ENCODE results near the gene PIP4K2A. TPM values are rescaled to one million over a fixed set of nuclear protein-coding genes. Genes with fewer than 3 reads are reported as not detected.
"Not testable (repeated sequence)": the region's sequence is repeated elsewhere in the genome, so short reads cannot be mapped to it uniquely, and the experiment has no call there.

PIP4K2A gene
- total and polyA plus RNA-seq, 12 donors = 12.3 to 70.6 (median 28.5) TPM

- peaks cover 8% of the 10 kb centered on the region for H3K27me3 ChIP-seq
- 52 to 83% (median 70%) methylated on average over 3 of the region's 3 CpGs for WGBS, 4 donors
- no peaks in the 10 kb centered on the region for H3K9me3 ChIP-seq (replicated peaks in 1 of 3)
- no peaks in the 10 kb centered on the region for H3K36me3 ChIP-seq (replicated peaks in 1 of 2)
- TF ChIP-seq CTCF (IDR thresholded peaks at IDR 0.05) = no peak
- TF ChIP-seq POLR2A (IDR thresholded peaks at IDR 0.05) = no peak
- no peak overlapping the region for H3K4me3 ChIP-seq
- DNase-seq = no peak
- H3K4me1 ChIP-seq (replicated peaks in 1 of 2) = no peaks in the 10 kb centered on the region
- intact Hi-C loops (cut with DNase I) = no loop called here
- H3K27ac ChIP-seq = no peak overlapping the region
Measured at GRCh38 chr10:22518167-22518724, 196.1 kb downstream of the PIP4K2A start.

- no peaks in the 10 kb centered on the region for H3K9me3 ChIP-seq (replicated peaks in 1 of 3)
- intact Hi-C loops (cut with DNase I) = no loop called here
- 50 to 57% (median 50%) methylated on average over 3 of the region's 3 CpGs for WGBS, 4 donors
- TF ChIP-seq POLR2A (IDR thresholded peaks at IDR 0.05) (no peak), CTCF (IDR thresholded peaks at IDR 0.05) (no peak)
- H3K27ac ChIP-seq = no peak overlapping the region
- H3K4me3 ChIP-seq = no peak overlapping the region
- no peak for DNase-seq
- no peaks in the 10 kb centered on the region for H3K4me1 ChIP-seq (replicated peaks in 1 of 2)
- peaks cover 8% of the 10 kb centered on the region for H3K27me3 ChIP-seq
- H3K36me3 ChIP-seq (replicated peaks in 1 of 2) = no peaks in the 10 kb centered on the region
Measured at GRCh38 chr10:22515009-22515408, 199.4 kb downstream of the PIP4K2A start.

GRCh38 chr10:22514414-22514758, 200.0 kb downstream of the PIP4K2A start:
- H3K4me3 ChIP-seq; intact Hi-C loops (cut with DNase I); H3K9me3 ChIP-seq (replicated peaks in 1 of 3); H3K36me3 ChIP-seq (replicated peaks in 1 of 2); H3K4me1 ChIP-seq (replicated peaks in 1 of 2); H3K27ac ChIP-seq; H3K27me3 ChIP-seq; DNase-seq: not testable (repeated sequence)
- WGBS, 4 donors = 88 to 92% (median 90%) methylated on average over 3 of the region's 3 CpGs

- intact Hi-C loops (cut with DNase I); H3K9me3 ChIP-seq (replicated peaks in 1 of 3); H3K27me3 ChIP-seq; H3K4me1 ChIP-seq (replicated peaks in 1 of 2); DNase-seq; H3K36me3 ChIP-seq (replicated peaks in 1 of 2); H3K4me3 ChIP-seq; H3K27ac ChIP-seq: not testable (repeated sequence)
- 58 to 88% (median 70%) methylated on average over 10 to 19 of the region's 19 CpGs for whole genome bisulfite sequencing, 4 donors
Measured at GRCh38 chr10:22513483-22514413, 200.6 kb downstream of the PIP4K2A start.

- 70 to 78% (median 72%) methylated on average over 5 of the region's 5 CpGs for WGBS, 4 donors
- intact Hi-C loops (cut with DNase I); H3K4me3 ChIP-seq; H3K4me1 ChIP-seq (replicated peaks in 1 of 2); DNase-seq; H3K9me3 ChIP-seq (replicated peaks in 1 of 3); H3K27ac ChIP-seq; H3K36me3 ChIP-seq (replicated peaks in 1 of 2): not testable (repeated sequence)
- peaks cover 13% of the 10 kb centered on the region for H3K27me3 ChIP-seq
Measured at GRCh38 chr10:22512015-22512414, 202.4 kb downstream of the PIP4K2A start.

- DNase-seq; intact Hi-C loops (cut with DNase I); H3K9me3 ChIP-seq (replicated peaks in 1 of 3); H3K4me3 ChIP-seq; H3K36me3 ChIP-seq (replicated peaks in 1 of 2); H3K4me1 ChIP-seq (replicated peaks in 1 of 2); H3K27ac ChIP-seq: not testable (repeated sequence)
- WGBS, 4 donors = 93 to 98% (median 97%) methylated on average over 2 of the region's 2 CpGs
- H3K27me3 ChIP-seq = peaks cover 11% of the 10 kb centered on the region
Measured at GRCh38 chr10:22508214-22508613, 206.2 kb downstream of the PIP4K2A start.
